ENCODE data around the gene ZNF200. TPM values are rescaled to one million over a fixed set of nuclear protein-coding genes. Genes with fewer than 3 reads are reported as not detected.

Gene ZNF200
- total RNA-seq, 2 donors from 2014 or later = 1.2 to 11.1 TPM

DNA sequence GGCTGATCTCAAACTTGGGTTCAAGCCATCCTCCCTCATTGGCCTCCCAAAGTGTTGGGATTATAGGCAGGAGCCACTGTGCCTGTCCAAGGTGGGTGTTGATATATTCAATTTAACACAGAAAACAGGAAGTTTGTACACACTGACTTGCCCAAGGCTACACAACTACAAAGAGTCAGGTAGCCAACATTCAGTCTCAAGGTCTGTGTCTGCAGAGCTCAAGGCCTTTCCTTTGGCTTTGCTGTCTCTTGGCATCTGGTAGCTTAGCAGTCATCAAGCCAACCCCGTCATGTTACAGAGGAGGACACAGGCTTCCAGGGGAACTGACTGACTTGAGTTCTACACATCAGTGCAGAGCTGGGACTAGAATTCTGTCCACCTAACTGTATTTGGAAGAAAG, 33.3 kb upstream of the ZNF200 start:
- no peak overlapping the region for H3K4me3 ChIP-seq
- no peaks in the 10 kb centered on the region for H3K9me3 ChIP-seq
- H3K27me3 ChIP-seq (replicated peaks; ENCODE audit: insufficient read depth) = no peaks in the 10 kb centered on the region
- H3K36me3 ChIP-seq = no peaks in the 10 kb centered on the region
- no peak for ATAC-seq (ENCODE audit: insufficient number of reproducible peaks, low FRiP score, low read depth)
- TF ChIP-seq, protein P1, sequence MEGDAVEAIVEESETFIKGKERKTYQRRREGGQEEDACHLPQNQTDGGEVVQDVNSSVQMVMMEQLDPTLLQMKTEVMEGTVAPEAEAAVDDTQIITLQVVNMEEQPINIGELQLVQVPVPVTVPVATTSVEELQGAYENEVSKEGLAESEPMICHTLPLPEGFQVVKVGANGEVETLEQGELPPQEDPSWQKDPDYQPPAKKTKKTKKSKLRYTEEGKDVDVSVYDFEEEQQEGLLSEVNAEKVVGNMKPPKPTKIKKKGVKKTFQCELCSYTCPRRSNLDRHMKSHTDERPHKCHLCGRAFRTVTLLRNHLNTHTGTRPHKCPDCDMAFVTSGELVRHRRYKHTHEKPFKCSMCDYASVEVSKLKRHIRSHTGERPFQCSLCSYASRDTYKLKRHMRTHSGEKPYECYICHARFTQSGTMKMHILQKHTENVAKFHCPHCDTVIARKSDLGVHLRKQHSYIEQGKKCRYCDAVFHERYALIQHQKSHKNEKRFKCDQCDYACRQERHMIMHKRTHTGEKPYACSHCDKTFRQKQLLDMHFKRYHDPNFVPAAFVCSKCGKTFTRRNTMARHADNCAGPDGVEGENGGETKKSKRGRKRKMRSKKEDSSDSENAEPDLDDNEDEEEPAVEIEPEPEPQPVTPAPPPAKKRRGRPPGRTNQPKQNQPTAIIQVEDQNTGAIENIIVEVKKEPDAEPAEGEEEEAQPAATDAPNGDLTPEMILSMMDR (IDR thresholded peaks at IDR 0.05) = no peak
- H3K27ac ChIP-seq = no peak overlapping the region
- DNase-seq (ENCODE audit: low spot score) = no peak
- peaks cover 7 to 30% of the 10 kb centered on the region in 2 donors for H3K4me1 ChIP-seq (ENCODE audit: control insufficient read depth in 1 of 2, low read depth in 2 of 2)

DNA sequence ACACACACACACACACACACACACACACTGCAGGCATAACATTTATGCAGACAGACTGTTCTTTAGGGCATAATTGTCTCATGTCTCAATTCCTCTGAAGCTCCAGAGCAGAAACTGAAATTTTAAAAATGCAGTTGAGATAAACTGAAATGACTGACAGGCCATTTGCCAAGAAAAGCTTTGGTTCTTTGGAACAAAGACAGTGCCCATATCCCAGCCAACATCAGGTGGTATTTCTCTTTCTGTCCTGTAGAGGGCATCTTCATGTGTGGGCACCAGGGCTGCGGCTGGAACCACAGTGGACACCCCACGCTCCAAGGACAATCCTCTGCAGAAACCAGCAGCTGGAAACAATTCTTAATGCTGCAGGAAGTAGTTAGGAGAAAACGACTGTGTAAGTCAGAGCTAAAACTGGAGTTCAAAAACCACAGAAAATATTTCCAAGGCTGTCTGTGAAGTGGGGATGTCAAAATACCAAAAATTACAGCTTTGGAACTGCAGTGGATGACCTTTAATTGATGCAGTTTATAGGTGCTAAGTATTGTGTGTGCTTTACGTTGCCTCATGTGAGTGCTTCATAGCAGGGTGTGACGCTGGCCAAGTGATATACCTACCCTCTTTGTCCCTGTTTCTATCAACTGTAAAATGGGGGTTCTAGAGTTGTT, 32.0 kb upstream of the ZNF200 start:
- H3K27me3 ChIP-seq (replicated peaks; ENCODE audit: insufficient read depth) = no peaks in the 10 kb centered on the region
- H3K4me3 ChIP-seq = no peak overlapping the region
- H3K4me1 ChIP-seq (ENCODE audit: control insufficient read depth in 1 of 2, low read depth in 2 of 2) = peaks cover 7 to 36% of the 10 kb centered on the region in 2 donors
- TF ChIP-seq, protein P1 (IDR thresholded peaks at IDR 0.05) = peak; percentile 49
- ATAC-seq (ENCODE audit: insufficient number of reproducible peaks, low FRiP score, low read depth) (no peak), DNase-seq (ENCODE audit: low spot score) (no peak)
- H3K27ac ChIP-seq = peak overlapping the region; percentile 32 to 47
- H3K9me3 ChIP-seq = no peaks in the 10 kb centered on the region
- H3K36me3 ChIP-seq = no peaks in the 10 kb centered on the region

DNA sequence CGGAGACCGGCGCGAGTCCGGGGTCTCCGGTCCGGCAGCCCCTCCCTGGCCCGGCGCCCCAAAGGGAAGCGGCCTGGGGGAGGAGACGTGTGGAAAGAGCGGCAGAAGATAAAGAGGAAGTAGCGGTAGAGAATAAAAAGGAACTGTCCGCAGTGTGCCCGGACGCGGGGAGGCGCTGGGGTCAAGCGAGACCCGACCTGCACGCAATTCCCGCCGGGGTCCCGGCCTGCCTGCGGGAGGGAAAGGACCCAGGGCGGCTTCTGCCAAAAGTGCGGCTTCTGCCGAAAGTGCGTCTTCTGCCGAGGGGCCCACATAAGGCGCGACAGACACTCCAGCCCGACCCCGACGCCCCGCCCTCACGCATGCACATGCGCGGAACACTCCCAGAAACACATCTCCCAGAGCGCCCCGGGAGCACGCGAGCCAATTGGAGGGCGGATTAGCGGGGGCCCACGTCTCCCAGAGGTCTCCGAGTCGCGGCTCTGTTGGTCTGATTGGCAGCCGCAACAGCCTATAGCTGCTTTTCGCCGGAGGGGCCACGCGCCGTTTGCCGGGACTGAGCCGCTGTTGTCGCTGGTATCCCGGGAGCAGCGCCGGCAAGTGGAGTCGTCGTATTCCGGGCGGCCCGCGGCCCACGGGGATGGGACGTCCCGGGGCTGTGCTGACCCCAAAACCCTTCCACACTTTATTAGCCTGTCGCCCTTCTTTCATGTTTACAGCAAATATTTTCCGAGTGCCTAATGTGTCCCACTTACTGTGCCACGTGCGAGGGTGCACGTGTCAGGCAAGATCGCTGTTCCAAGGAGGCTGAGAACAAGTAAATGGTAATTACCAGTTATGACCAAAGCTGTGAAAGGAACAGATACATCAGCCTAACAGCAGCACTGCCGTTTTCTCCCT, 29.4 kb upstream of the ZNF200 start:
- H3K27me3 ChIP-seq (replicated peaks; ENCODE audit: insufficient read depth) = no peaks in the 10 kb centered on the region
- no peaks in the 10 kb centered on the region for H3K36me3 ChIP-seq
- TF ChIP-seq, protein P1 (IDR thresholded peaks at IDR 0.05) = no peak
- DNase-seq (ENCODE audit: low spot score) (peak; percentile 88), ATAC-seq (ENCODE audit: insufficient number of reproducible peaks, low FRiP score, low read depth) (peak; percentile 84)
- peaks cover 7 to 36% of the 10 kb centered on the region in 2 donors for H3K4me1 ChIP-seq (ENCODE audit: control insufficient read depth in 1 of 2, low read depth in 2 of 2)
- no peaks in the 10 kb centered on the region for H3K9me3 ChIP-seq
- H3K27ac ChIP-seq = peak overlapping the region; percentile 97 to 98
- H3K4me3 ChIP-seq = peak overlapping the region; percentile 99

DNA sequence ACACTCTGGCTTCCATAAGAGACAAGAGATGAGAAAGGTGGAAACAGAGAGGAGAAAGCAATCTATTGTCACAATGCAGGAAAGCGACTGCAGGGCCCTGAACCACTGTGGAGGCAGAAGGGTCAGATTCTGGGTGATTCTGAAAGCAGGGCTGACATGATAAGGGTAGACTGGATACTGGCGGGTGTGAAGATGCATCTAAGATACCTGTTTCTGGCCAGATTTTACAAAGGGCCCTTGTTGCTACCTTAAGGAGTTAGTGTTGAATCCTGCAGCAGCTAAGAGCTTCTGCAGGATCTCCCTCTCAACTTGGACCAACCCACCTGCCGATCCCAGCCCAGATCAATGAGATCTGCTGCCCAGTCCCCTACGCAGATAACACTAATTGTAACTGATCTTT, 27.6 kb upstream of the ZNF200 start:
- Histone ChIP-seq H3K27me3 (replicated peaks; ENCODE audit: insufficient read depth) (no peaks in the 10 kb centered on the region), H3K4me1 (ENCODE audit: control insufficient read depth in 1 of 2, low read depth in 2 of 2) (peaks cover 7 to 36% of the 10 kb centered on the region in 2 donors), H3K36me3 (no peaks in the 10 kb centered on the region), H3K9me3 (no peaks in the 10 kb centered on the region), H3K27ac (no peak overlapping the region), H3K4me3 (no peak overlapping the region)
- TF ChIP-seq, protein P1 (IDR thresholded peaks at IDR 0.05) = no peak
- DNase-seq (ENCODE audit: low spot score) (no peak), ATAC-seq (ENCODE audit: insufficient number of reproducible peaks, low FRiP score, low read depth) (no peak)

DNA sequence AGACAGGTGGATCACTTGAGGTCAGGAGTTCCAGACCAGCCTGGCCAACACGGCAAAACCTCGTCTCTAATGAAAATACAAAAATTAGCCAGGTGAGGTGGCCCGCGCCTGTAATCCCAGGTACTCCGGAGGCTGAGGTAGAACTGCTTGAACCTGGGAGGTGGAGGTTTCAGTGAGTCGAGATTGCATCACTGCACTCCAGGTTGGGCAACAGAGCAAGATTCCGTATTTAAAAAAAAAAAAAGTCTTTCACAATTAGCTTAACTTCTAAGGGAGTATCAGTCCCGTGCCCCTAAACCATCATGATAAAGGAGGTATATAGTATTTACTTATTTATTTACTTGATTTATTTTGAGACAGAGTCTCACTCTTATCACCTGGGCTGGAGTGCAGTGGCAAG, 24.9 kb upstream of the ZNF200 start:
- Histone ChIP-seq H3K9me3 (no peaks in the 10 kb centered on the region), H3K27ac (no peak overlapping the region), H3K36me3 (no peaks in the 10 kb centered on the region), H3K4me1 (ENCODE audit: control insufficient read depth in 1 of 2, low read depth in 2 of 2) (peaks cover 2 to 12% of the 10 kb centered on the region in 2 donors), H3K27me3 (replicated peaks; ENCODE audit: insufficient read depth) (no peaks in the 10 kb centered on the region), H3K4me3 (no peak overlapping the region)
- ATAC-seq (ENCODE audit: insufficient number of reproducible peaks, low FRiP score, low read depth) (no peak), DNase-seq (ENCODE audit: low spot score) (no peak)
- TF ChIP-seq, protein P1 (IDR thresholded peaks at IDR 0.05) = no peak
